A549 (cell line): Measurements from ENCODE around the gene PPM1J. TPM values are rescaled to one million over a fixed set of nuclear protein-coding genes. Genes with fewer than 3 reads are reported as not detected.
A peak's percentile ranks its signal among the peaks of the same experiment; 100 is the strongest.

Experiments
- ATAC-seq, 2 experiments: fragments of 200-7000 bp in 1 of 2; fragments of >200 bp in 1 of 2; cut with Nextera tagmentation in 1 of 2; cut with Tn5 transposase in 1 of 2; 3 replicates each; pipeline versions ENCODE4 v1.8.0 to v1.9.1; 2018 to 2020; ENCODE audit warnings: mild to moderate bottlenecking in 1 of 2, moderate library complexity in 1 of 2
- CTCF ChIA-PET: fragments of 300-600 bp; sonication (Branson Sonifier 250); formaldehyde crosslinking; extraction: SDS; loops from one replicate; lab custom pipeline; 2021; ENCODE audit warnings: antibody characterized with exemption, inconsistent platforms; lab: Yijun Ruan, JAX
- POLR2A ChIA-PET: fragments of 350-600 bp; formaldehyde crosslinking; extraction: SDS; loops from one replicate; lab custom pipeline; 2021; ENCODE audit warnings: antibody characterized with exemption, inconsistent platforms; lab: Yijun Ruan, JAX
- DNase-seq, 2 experiments: peaks; one replicate each; pipeline versions ENCODE4 v3.0.0 to v3.0.0-alpha.2; 2011 to 2016; ENCODE audit warnings: low read depth in 1 of 2, low spot score in 1 of 2
- FAIRE-seq: peaks from 2 replicates; lab custom pipeline; 2011; peaks lifted over from hg19 to GRCh38; lab: Jason Lieb, UNC
- H3K27ac ChIP-seq, 2 experiments: fragments of >200 bp; sonication (Bioruptor Twin); formaldehyde crosslinking; 3 replicates each; pipeline ENCODE4 v1.5.1; 2016 to 2017
- H3K4me1 ChIP-seq: fragments of >200 bp; sonication (Bioruptor Twin); formaldehyde crosslinking; 3 replicates; pipeline ENCODE4 v1.6.1; 2016
- H3K4me2 ChIP-seq: fragments of >200 bp; sonication (Bioruptor Twin); formaldehyde crosslinking; 3 replicates; pipeline ENCODE4 v1.6.1; 2016
- H3K4me3 ChIP-seq: fragments of >200 bp; sonication (Bioruptor Twin); formaldehyde crosslinking; 3 replicates; pipeline ENCODE4 v1.5.1; 2016
- H3K9me3 ChIP-seq: fragments of >200 bp; sonication (Bioruptor Twin); formaldehyde crosslinking; 3 replicates; pipeline ENCODE4 v1.6.1; 2016
- BHLHE40 ChIP-seq: IDR thresholded peaks from 2 replicates; pipeline ENCODE4 v1.6.1; 2012; ENCODE audit warnings: low read depth, low read length, inconsistent platforms
- CBX8 ChIP-seq: fragments of 200-600 bp; sonication (generic); IDR thresholded peaks from 2 replicates; pipeline ENCODE4 v1.6.1; 2016
- CEBPB ChIP-seq, 2 experiments: fragments of >200 bp in 1 of 2; sonication (Bioruptor Twin) in 1 of 2; formaldehyde crosslinking in 1 of 2; IDR thresholded peaks; 2 replicates each; pipeline ENCODE4 v1.6.1; 2012 to 2016
- CHD2 ChIP-seq: fragments of 150-350 bp; IDR thresholded peaks from 2 replicates; pipeline ENCODE4 v1.6.1; 2014; ENCODE audit warnings: low read length; ENCODE audit not compliant: partially characterized antibody
- CHD4 ChIP-seq: fragments of 200-600 bp; sonication (generic); IDR thresholded peaks from 2 replicates; pipeline ENCODE4 v1.6.1; 2016; ENCODE audit warnings: antibody characterized with exemption, mild to moderate bottlenecking, borderline replicate concordance
- EHMT2 ChIP-seq: fragments of 200-600 bp; sonication (generic); IDR thresholded peaks from 2 replicates; pipeline ENCODE4 v1.6.1; 2016; ENCODE audit warnings: antibody characterized with exemption, low read depth, mild to moderate bottlenecking, moderate library complexity
- ELK1 ChIP-seq: fragments of 150-350 bp; IDR thresholded peaks from 2 replicates; pipeline ENCODE4 v1.6.1; 2014; ENCODE audit warnings: low read depth, mild to moderate bottlenecking, low read length
- EP300 ChIP-seq, 2 experiments: fragments of >200 bp; sonication (Bioruptor Twin); formaldehyde crosslinking; IDR thresholded peaks; 2 replicates in 1 of 2; 3 replicates in 1 of 2; pipeline ENCODE4 v1.6.1; 2016 to 2017
- ESRRA ChIP-seq: fragments of 150-350 bp; IDR thresholded peaks from 2 replicates; pipeline ENCODE4 v1.6.1; 2014; ENCODE audit warnings: mild to moderate bottlenecking, low read length, borderline replicate concordance
- FOSL2 ChIP-seq, 2 experiments: fragments of 450-650 bp in 1 of 2; fragments of >200 bp in 1 of 2; sonication (Bioruptor Twin) in 1 of 2; formaldehyde crosslinking; IDR thresholded peaks; 2 replicates each; pipeline versions ENCODE4 v1.5.0 to v1.6.1; 2016 to 2020; ENCODE audit warnings: mild to moderate bottlenecking in 1 of 2, moderate library complexity in 1 of 2
- GATA3 ChIP-seq: IDR thresholded peaks from 2 replicates; pipeline ENCODE4 v1.6.1; 2012; ENCODE audit warnings: borderline replicate concordance
- HOXA7 ChIP-seq: fragments of 250-450 bp; sonication (Bioruptor Pico); IDR thresholded peaks from 2 replicates; pipeline ENCODE4 v1.5.0; 2020; ENCODE audit warnings: mild to moderate bottlenecking, moderate library complexity
- HOXB13 ChIP-seq: fragments of 250-450 bp; sonication (Bioruptor Pico); IDR thresholded peaks from 2 replicates; pipeline ENCODE4 v1.5.0; 2020; ENCODE audit warnings: low read depth, mild to moderate bottlenecking, moderate library complexity
- HOXB5 ChIP-seq: fragments of 250-450 bp; sonication (Bioruptor Pico); IDR thresholded peaks from 2 replicates; pipeline ENCODE4 v1.5.0; 2020; ENCODE audit warnings: mild to moderate bottlenecking, moderate library complexity
- JUN ChIP-seq, 2 experiments: fragments of >200 bp; sonication (Bioruptor Twin); formaldehyde crosslinking; IDR thresholded peaks; 2 replicates in 1 of 2; 3 replicates in 1 of 2; pipeline ENCODE4 v1.6.1; 2016 to 2017
- KDM5A ChIP-seq: fragments of 200-600 bp; sonication (generic); IDR thresholded peaks from 2 replicates; pipeline ENCODE4 v1.6.1; 2016; ENCODE audit warnings: antibody characterized with exemption, mild to moderate bottlenecking
- MAZ ChIP-seq: fragments of 150-350 bp; IDR thresholded peaks from 2 replicates; pipeline ENCODE4 v1.6.1; 2014; ENCODE audit warnings: antibody characterized with exemption, low read depth, low read length, borderline replicate concordance
- PHF8 ChIP-seq: fragments of 200-600 bp; sonication (generic); IDR thresholded peaks from 2 replicates; pipeline ENCODE4 v1.6.1; 2016; ENCODE audit warnings: low read depth, mild to moderate bottlenecking, antibody characterized with exemption, moderate library complexity, borderline replicate concordance
- POLR2AphosphoS2 ChIP-seq: conservative IDR thresholded peaks from 2 replicates; pipeline ENCODE4 v1.6.1; 2012; ENCODE audit warnings: low read length, improper control_type of control experiment, inconsistent platforms
- RFX5 ChIP-seq: fragments of 450-650 bp; IDR thresholded peaks from 2 replicates; pipeline ENCODE4 v1.7.1; 2014; ENCODE audit warnings: antibody characterized with exemption, mild to moderate bottlenecking, moderate library complexity
- TP53 ChIP-seq: fragments of 250-450 bp; sonication (Bioruptor Pico); IDR thresholded peaks from 2 replicates; pipeline ENCODE4 v1.5.0; 2021; ENCODE audit warnings: mild to moderate bottlenecking, moderate library complexity
- ZNF302 ChIP-seq: fragments of 250-450 bp; sonication (Bioruptor Pico); IDR thresholded peaks from 2 replicates; pipeline ENCODE4 v1.9.0; 2021; ENCODE audit warnings: inconsistent platforms, mild to moderate bottlenecking, moderate library complexity
- ZSCAN20 ChIP-seq: fragments of 250-450 bp; sonication (Bioruptor Pico); IDR thresholded peaks from 2 replicates; pipeline ENCODE4 v1.8.0; 2022; ENCODE audit warnings: mild to moderate bottlenecking, moderate library complexity
- WGBS: methylation state at CpG from one replicate; pipeline ENCODE4 v1.1.6; 2017; ENCODE audit errors: missing lambda C conversion rate; 5-methylcytosine and 5-hydroxymethylcytosine counted together
- polyA minus RNA-seq: library from RNA; depleted of rRNA, polyadenylated mRNA; stranded (reverse); fragments of >200 nt; gene quantifications from 2 replicates; pipeline ENCODE4 v1.2.3, GENCODE V29; 2011; rRNA and poly(A)+ RNA removed
- polyA plus RNA-seq, 4 experiments: library from polyadenylated mRNA; depleted of rRNA in 3 of 4; stranded (reverse); fragments of >200 nt; fragmentation: RNase III in 1 of 4; extraction: RNeasy Plus Mini Kit Qiagen cat#74134 plus additional on column Dnase treatment in 1 of 4; gene quantifications; 2 replicates in 3 of 4; 3 replicates in 1 of 4; pipeline ENCODE4 v1.2.3, GENCODE V29; 2011 to 2017
- TF ChIP-seq, protein P1 (sequence below): IDR thresholded peaks from 2 replicates; pipeline ENCODE4 v1.6.1; 2012

The PPM1J gene, protein sequence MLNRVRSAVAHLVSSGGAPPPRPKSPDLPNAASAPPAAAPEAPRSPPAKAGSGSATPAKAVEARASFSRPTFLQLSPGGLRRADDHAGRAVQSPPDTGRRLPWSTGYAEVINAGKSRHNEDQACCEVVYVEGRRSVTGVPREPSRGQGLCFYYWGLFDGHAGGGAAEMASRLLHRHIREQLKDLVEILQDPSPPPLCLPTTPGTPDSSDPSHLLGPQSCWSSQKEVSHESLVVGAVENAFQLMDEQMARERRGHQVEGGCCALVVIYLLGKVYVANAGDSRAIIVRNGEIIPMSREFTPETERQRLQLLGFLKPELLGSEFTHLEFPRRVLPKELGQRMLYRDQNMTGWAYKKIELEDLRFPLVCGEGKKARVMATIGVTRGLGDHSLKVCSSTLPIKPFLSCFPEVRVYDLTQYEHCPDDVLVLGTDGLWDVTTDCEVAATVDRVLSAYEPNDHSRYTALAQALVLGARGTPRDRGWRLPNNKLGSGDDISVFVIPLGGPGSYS
- polyA plus RNA-seq (2011; rRNA removed) (0.62 and 0.66 TPM in 2 replicates), polyA plus RNA-seq (2017; fragmentation: RNase III; extraction: RNeasy Plus Mini Kit Qiagen cat#74134 plus additional on column Dnase treatment) (0.32 to 0.51 TPM (median 0.33 TPM) in 3 replicates), polyA minus RNA-seq (0.21 and 0.58 TPM in 2 replicates)
- 0.79 and 1.0 TPM in 2 replicates for polyA plus RNA-seq (2012; cell fraction: cytosol; rRNA removed)
- polyA plus RNA-seq (2012; cell fraction: nucleus; rRNA removed): 1.5 TPM in 2 replicates

DNA sequence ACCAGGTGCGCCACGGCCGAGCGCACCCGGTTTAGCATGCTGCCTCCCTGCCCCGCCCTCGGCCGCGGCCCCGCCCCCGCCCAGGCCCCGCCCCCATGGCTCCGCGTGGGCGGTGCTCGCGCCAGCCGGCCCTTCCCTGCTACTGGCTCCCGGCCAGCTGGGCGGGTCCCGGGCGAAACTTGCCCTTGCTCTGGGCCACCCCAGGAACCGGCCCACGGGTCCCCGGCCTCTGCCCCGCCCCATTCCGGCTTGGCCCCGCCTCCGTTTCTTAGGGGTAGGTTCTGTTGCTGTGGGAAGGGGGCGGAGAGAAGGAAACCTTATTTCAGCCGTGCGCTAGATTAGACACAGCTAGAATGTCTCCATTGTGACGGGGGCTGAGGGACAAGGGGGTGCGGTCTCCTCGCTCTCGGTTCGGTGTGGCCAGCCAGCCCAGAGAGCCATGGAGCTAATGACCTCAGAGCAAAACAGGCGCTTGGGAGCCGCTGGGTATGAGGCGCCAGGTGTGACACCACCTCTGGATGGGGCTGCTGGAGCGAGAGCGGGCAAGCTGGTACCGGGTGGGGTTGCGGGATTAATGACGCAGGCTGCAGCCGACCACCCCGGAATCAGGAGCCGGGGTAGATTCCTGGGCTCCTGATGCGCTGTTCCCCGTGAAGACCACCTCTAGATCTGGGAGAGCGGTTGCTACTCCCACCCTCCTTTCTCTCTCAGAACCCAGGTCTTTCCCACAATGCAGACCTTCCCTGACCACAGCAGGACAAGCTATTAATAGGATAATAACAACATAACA lies at the start of gene PPM1J:
PPM1J (minus strand) TSS at position 69 of the 790 bp plus-strand sequence; CDS start at position 38, 31 bp downstream.
- Histone ChIP-seq H3K4me1 (peaks cover 4% of the 10 kb centered on the region; the same call in 2 of the 3 replicates), H3K9me3 (no peaks in the 10 kb centered on the region), H3K4me2 (peak within 1 kb of the TSS; percentile 96), H3K4me3 (peak within 1 kb of the TSS; percentile 72), H3K27ac (peak within 1 kb of the TSS; percentile 55 to 84; a peak in 5 of 6 replicates)
- no peak for TF ChIP-seq HOXA7 (CRISPR knock-in tag)
- TF ChIP-seq CEBPB (IDR thresholded peaks at IDR 0.05): no peak
- no peak for TF ChIP-seq EP300 (IDR thresholded peaks at IDR 0.05)
- TF ChIP-seq EHMT2: no peak
- TF ChIP-seq ESRRA: no peak
- TF ChIP-seq, protein P1, sequence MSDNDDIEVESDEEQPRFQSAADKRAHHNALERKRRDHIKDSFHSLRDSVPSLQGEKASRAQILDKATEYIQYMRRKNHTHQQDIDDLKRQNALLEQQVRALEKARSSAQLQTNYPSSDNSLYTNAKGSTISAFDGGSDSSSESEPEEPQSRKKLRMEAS: no peak
- TF ChIP-seq RFX5: no peak
- TF ChIP-seq ELK1: no peak
- no peak for TF ChIP-seq CHD4
- no peak for TF ChIP-seq ZSCAN20 (CRISPR knock-in tag)
- no peak for TF ChIP-seq PHF8
- no peak for TF ChIP-seq POLR2AphosphoS2
- no peak for TF ChIP-seq BHLHE40
- no peak for TF ChIP-seq ZNF302 (CRISPR knock-in tag)
- TF ChIP-seq TP53 (CRISPR knock-in tag): no peak
- no peak for TF ChIP-seq FOSL2 (IDR thresholded peaks at IDR 0.05)
- TF ChIP-seq FOSL2 (CRISPR knock-in tag; IDR thresholded peaks at IDR 0.05): no peak
- TF ChIP-seq CBX8: no peak
- no peak for TF ChIP-seq HOXB5
- TF ChIP-seq JUN (IDR thresholded peaks at IDR 0.05): no peak
- ATAC-seq (peak; percentile 68 to 84), FAIRE-seq (no peak), DNase-seq (peak; percentile 79 to 85)
- 4% methylated on average over 5 of the region's 51 CpGs for WGBS
- POLR2A ChIA-PET: interaction anchor here (0.7 to 1.9 kb wide), 5 partner anchors 9 to 358 kb away, joined by 3 to 12 read pairs (median 3); partner anchors contain the start of genes LRIG2, RHOC and SLC16A1
- CTCF ChIA-PET: interaction anchor here (0.6 to 18.0 kb wide), 50 partner anchors 8 to 963 kb away, joined by 3 to 576 read pairs (median 4); partner anchors contain the start of genes LRIG2, MOV10 and SLC16A1

DNA sequence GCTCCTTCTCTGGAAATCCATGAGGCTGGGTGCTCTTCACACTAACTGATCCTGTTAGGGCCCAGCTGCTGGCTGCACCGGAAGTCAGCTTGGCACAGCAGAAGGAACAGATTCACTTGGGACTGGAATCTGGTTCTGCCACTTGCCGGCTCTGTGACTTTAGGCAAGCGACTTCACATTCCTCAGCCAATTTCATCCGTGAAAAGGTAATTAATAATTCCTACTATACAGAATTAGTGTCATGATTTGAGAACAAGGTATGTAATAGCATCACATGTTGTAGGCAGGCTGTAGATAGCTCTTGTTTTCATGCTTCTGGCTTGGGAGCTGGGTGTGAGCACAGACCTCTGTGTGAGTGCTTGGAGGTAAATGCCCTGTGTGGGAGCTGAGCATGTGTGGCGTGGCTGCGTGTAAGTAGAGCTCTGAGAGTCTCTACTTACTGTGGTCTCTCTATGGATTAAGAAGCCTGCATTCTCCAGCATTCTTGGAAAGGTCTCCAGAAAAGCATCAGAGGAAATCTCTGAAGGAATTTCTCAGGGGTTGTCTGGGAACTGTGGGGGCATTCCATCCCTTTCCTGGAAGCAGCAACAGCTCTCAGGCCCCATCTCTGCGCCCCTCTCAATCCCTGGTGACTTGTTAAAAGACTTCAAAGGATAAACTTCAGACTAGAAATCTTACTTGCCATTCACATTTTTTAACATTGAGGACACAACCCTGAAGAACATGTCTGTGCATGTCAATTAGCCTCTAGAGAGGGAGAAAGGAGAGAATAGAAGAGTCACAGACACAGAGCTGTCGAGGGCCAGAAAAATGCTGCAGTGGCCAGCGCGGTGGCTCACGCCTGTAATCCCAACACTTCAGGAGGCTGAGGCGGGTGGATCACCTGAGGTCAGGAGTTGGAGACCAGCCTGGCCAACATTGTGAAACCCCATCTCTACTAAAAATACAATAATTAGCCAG lies 47.7 kb upstream of the PPM1J start:
- FAIRE-seq (no peak), ATAC-seq (no peak), DNase-seq (no peak)
- Histone ChIP-seq H3K4me1 (no peaks in the 10 kb centered on the region), H3K9me3 (no peaks in the 10 kb centered on the region), H3K4me3 (no peak overlapping the region)
- 85% methylated on average over 11 of the region's 12 CpGs for WGBS
- CTCF ChIA-PET: interaction anchor here (1.5 to 2.1 kb wide), 2 partner anchors 41 to 44 kb away, joined by 3 to 9 read pairs; a partner anchor contains a TSS
- TF ChIP-seq GATA3 (no peak), TP53 (CRISPR knock-in tag) (no peak), CEBPB (IDR thresholded peaks at IDR 0.05) (no peak), HOXB13 (CRISPR knock-in tag) (no peak), MAZ (no peak), KDM5A (no peak), CHD2 (no peak), ELK1 (no peak), HOXA7 (CRISPR knock-in tag) (no peak)
- TF ChIP-seq, protein P1: no peak
- TF ChIP-seq, all 56 proteins: peak for 0
- POLR2A ChIA-PET: no interaction called here
- no peak overlapping the region; a peak in 1 of 6 replicates for H3K27ac ChIP-seq
- no peak overlapping the region for H3K4me2 ChIP-seq
